ENCODE data around the gene KCNAB1.
A peak's percentile ranks its signal among the peaks of the same experiment; 100 is the strongest.

KCNAB1 gene

GRCh38 chr3:156371701-156372100, 251.3 kb downstream of the KCNAB1 start:
- Histone ChIP-seq H3K9ac (ENCODE audit: insufficient read length, low read depth) (no peak overlapping the region), H3K27me3 (ENCODE audit: insufficient read depth, insufficient read length) (no peaks in the 10 kb centered on the region), H3K36me3 (ENCODE audit: insufficient read depth, insufficient read length, low read length) (no peaks in the 10 kb centered on the region), H3K4me3 (ENCODE audit: insufficient read length, low read depth) (no peak overlapping the region), H3K4me1 (ENCODE audit: insufficient read depth, insufficient read length) (peaks cover 2% of the 10 kb centered on the region), H3K9me3 (ENCODE audit: insufficient read depth, low read length) (no peaks in the 10 kb centered on the region)
- TF ChIP-seq ZNF274 (IDR thresholded peaks at IDR 0.05; ENCODE audit: low read depth, low read length), result no peak
- no peak for TF ChIP-seq SUZ12 (IDR thresholded peaks at IDR 0.05; ENCODE audit: extremely low read depth, insufficient read depth, insufficient read length)
- TF ChIP-seq YY1 (IDR thresholded peaks at IDR 0.05; ENCODE audit: insufficient read depth, insufficient read length), result no peak
- DNase-seq (ENCODE audit: low read depth, low spot score), result no peak

GRCh38 chr3:156373095-156373494, 252.7 kb downstream of the KCNAB1 start:
- TF ChIP-seq YY1 (IDR thresholded peaks at IDR 0.05; ENCODE audit: insufficient read depth, insufficient read length) (no peak), ZNF274 (IDR thresholded peaks at IDR 0.05; ENCODE audit: low read depth, low read length) (no peak), SUZ12 (IDR thresholded peaks at IDR 0.05; ENCODE audit: extremely low read depth, insufficient read depth, insufficient read length) (no peak)
- H3K9ac ChIP-seq (ENCODE audit: insufficient read length, low read depth), result no peak overlapping the region

GRCh38 chr3:156373654-156374053, 253.3 kb downstream of the KCNAB1 start:
- no peak overlapping the region for H3K9ac ChIP-seq (ENCODE audit: insufficient read length, low read depth)
- DNase-seq (ENCODE audit: low read depth, low spot score), result no peak
- H3K27me3 ChIP-seq (ENCODE audit: insufficient read depth, insufficient read length), result no peaks in the 10 kb centered on the region
- H3K9me3 ChIP-seq (ENCODE audit: insufficient read depth, low read length), result no peaks in the 10 kb centered on the region
- H3K4me1 ChIP-seq (ENCODE audit: insufficient read depth, insufficient read length), result no peaks in the 10 kb centered on the region
- no peak overlapping the region for H3K4me3 ChIP-seq (ENCODE audit: insufficient read length, low read depth)
- H3K36me3 ChIP-seq (ENCODE audit: insufficient read depth, insufficient read length, low read length), result no peaks in the 10 kb centered on the region
- no peak for TF ChIP-seq ZNF274 (IDR thresholded peaks at IDR 0.05; ENCODE audit: low read depth, low read length)
- no peak for TF ChIP-seq YY1 (IDR thresholded peaks at IDR 0.05; ENCODE audit: insufficient read depth, insufficient read length)
- TF ChIP-seq SUZ12 (IDR thresholded peaks at IDR 0.05; ENCODE audit: extremely low read depth, insufficient read depth, insufficient read length), result no peak

More at GRCh38 chr3:156373095-156373494, 252.7 kb downstream of the KCNAB1 start:
- Histone ChIP-seq H3K4me1 (ENCODE audit: insufficient read depth, insufficient read length) (peaks cover 1% of the 10 kb centered on the region), H3K9me3 (ENCODE audit: insufficient read depth, low read length) (no peaks in the 10 kb centered on the region), H3K4me3 (ENCODE audit: insufficient read length, low read depth) (no peak overlapping the region), H3K27me3 (ENCODE audit: insufficient read depth, insufficient read length) (no peaks in the 10 kb centered on the region), H3K36me3 (ENCODE audit: insufficient read depth, insufficient read length, low read length) (no peaks in the 10 kb centered on the region)
- DNase-seq (ENCODE audit: low read depth, low spot score), result peak; percentile 25

- Histone ChIP-seq H3K36me3 (ENCODE audit: insufficient read depth, insufficient read length, low read length) (no peaks in the 10 kb centered on the region), H3K9me3 (ENCODE audit: insufficient read depth, low read length) (no peaks in the 10 kb centered on the region), H3K9ac (ENCODE audit: insufficient read length, low read depth) (no peak overlapping the region), H3K27me3 (ENCODE audit: insufficient read depth, insufficient read length) (no peaks in the 10 kb centered on the region), H3K4me1 (ENCODE audit: insufficient read depth, insufficient read length) (no peaks in the 10 kb centered on the region), H3K4me3 (ENCODE audit: insufficient read length, low read depth) (no peak overlapping the region)
- no peak for DNase-seq (ENCODE audit: low read depth, low spot score)
- TF ChIP-seq YY1 (IDR thresholded peaks at IDR 0.05; ENCODE audit: insufficient read depth, insufficient read length) (no peak), SUZ12 (IDR thresholded peaks at IDR 0.05; ENCODE audit: extremely low read depth, insufficient read depth, insufficient read length) (no peak), ZNF274 (IDR thresholded peaks at IDR 0.05; ENCODE audit: low read depth, low read length) (no peak)
These were observed 255.8 kb downstream of the KCNAB1 start for GRCh38 chr3:156376199-156376598.

- H3K36me3 ChIP-seq (ENCODE audit: insufficient read depth, insufficient read length, low read length), result no peaks in the 10 kb centered on the region
- no peaks in the 10 kb centered on the region for H3K4me1 ChIP-seq (ENCODE audit: insufficient read depth, insufficient read length)
- TF ChIP-seq SUZ12 (IDR thresholded peaks at IDR 0.05; ENCODE audit: extremely low read depth, insufficient read depth, insufficient read length) (no peak), ZNF274 (IDR thresholded peaks at IDR 0.05; ENCODE audit: low read depth, low read length) (no peak)
- H3K27me3 ChIP-seq (ENCODE audit: insufficient read depth, insufficient read length), result no peaks in the 10 kb centered on the region
- no peaks in the 10 kb centered on the region for H3K9me3 ChIP-seq (ENCODE audit: insufficient read depth, low read length)
- H3K9ac ChIP-seq (ENCODE audit: insufficient read length, low read depth), result no peak overlapping the region
- DNase-seq (ENCODE audit: low read depth, low spot score), result no peak
- no peak overlapping the region for H3K4me3 ChIP-seq (ENCODE audit: insufficient read length, low read depth)
These were observed 256.9 kb downstream of the KCNAB1 start for GRCh38 chr3:156377266-156377665.

GRCh38 chr3:156377718-156378117, 257.3 kb downstream of the KCNAB1 start:
- Histone ChIP-seq H3K4me1 (ENCODE audit: insufficient read depth, insufficient read length) (no peaks in the 10 kb centered on the region), H3K9ac (ENCODE audit: insufficient read length, low read depth) (no peak overlapping the region), H3K27me3 (ENCODE audit: insufficient read depth, insufficient read length) (no peaks in the 10 kb centered on the region), H3K9me3 (ENCODE audit: insufficient read depth, low read length) (no peaks in the 10 kb centered on the region), H3K36me3 (ENCODE audit: insufficient read depth, insufficient read length, low read length) (no peaks in the 10 kb centered on the region), H3K4me3 (ENCODE audit: insufficient read length, low read depth) (no peak overlapping the region)
- TF ChIP-seq YY1 (IDR thresholded peaks at IDR 0.05; ENCODE audit: insufficient read depth, insufficient read length) (no peak), ZNF274 (IDR thresholded peaks at IDR 0.05; ENCODE audit: low read depth, low read length) (no peak), SUZ12 (IDR thresholded peaks at IDR 0.05; ENCODE audit: extremely low read depth, insufficient read depth, insufficient read length) (no peak)
- DNase-seq (ENCODE audit: low read depth, low spot score), result no peak

GRCh38 chr3:156378871-156379270, 258.5 kb downstream of the KCNAB1 start:
- H3K36me3 ChIP-seq (ENCODE audit: insufficient read depth, insufficient read length, low read length), result no peaks in the 10 kb centered on the region
- no peaks in the 10 kb centered on the region for H3K4me1 ChIP-seq (ENCODE audit: insufficient read depth, insufficient read length)
- TF ChIP-seq YY1 (IDR thresholded peaks at IDR 0.05; ENCODE audit: insufficient read depth, insufficient read length), result no peak
- no peak for TF ChIP-seq SUZ12 (IDR thresholded peaks at IDR 0.05; ENCODE audit: extremely low read depth, insufficient read depth, insufficient read length)
- no peaks in the 10 kb centered on the region for H3K9me3 ChIP-seq (ENCODE audit: insufficient read depth, low read length)
- H3K27me3 ChIP-seq (ENCODE audit: insufficient read depth, insufficient read length), result no peaks in the 10 kb centered on the region
- DNase-seq (ENCODE audit: low read depth, low spot score), result no peak
- no peak overlapping the region for H3K9ac ChIP-seq (ENCODE audit: insufficient read length, low read depth)
- H3K4me3 ChIP-seq (ENCODE audit: insufficient read length, low read depth), result no peak overlapping the region

- no peaks in the 10 kb centered on the region for H3K4me1 ChIP-seq (ENCODE audit: insufficient read depth, insufficient read length)
- no peak overlapping the region for H3K9ac ChIP-seq (ENCODE audit: insufficient read length, low read depth)
- TF ChIP-seq YY1 (IDR thresholded peaks at IDR 0.05; ENCODE audit: insufficient read depth, insufficient read length), result no peak
- no peak for TF ChIP-seq SUZ12 (IDR thresholded peaks at IDR 0.05; ENCODE audit: extremely low read depth, insufficient read depth, insufficient read length)
- no peak for TF ChIP-seq ZNF274 (IDR thresholded peaks at IDR 0.05; ENCODE audit: low read depth, low read length)
- H3K4me3 ChIP-seq (ENCODE audit: insufficient read length, low read depth), result no peak overlapping the region
- no peaks in the 10 kb centered on the region for H3K36me3 ChIP-seq (ENCODE audit: insufficient read depth, insufficient read length, low read length)
- no peaks in the 10 kb centered on the region for H3K27me3 ChIP-seq (ENCODE audit: insufficient read depth, insufficient read length)
- no peaks in the 10 kb centered on the region for H3K9me3 ChIP-seq (ENCODE audit: insufficient read depth, low read length)
- DNase-seq (ENCODE audit: low read depth, low spot score), result no peak
These were observed 258.9 kb downstream of the KCNAB1 start for GRCh38 chr3:156379327-156379726.

Measured in NT2/D1 (cell line).